ENCODE results near the gene KANSL2.
"Not testable (repeated sequence)": the region's sequence is repeated elsewhere in the genome, so short reads cannot be mapped to it uniquely, and the experiment has no call there.

DNA sequence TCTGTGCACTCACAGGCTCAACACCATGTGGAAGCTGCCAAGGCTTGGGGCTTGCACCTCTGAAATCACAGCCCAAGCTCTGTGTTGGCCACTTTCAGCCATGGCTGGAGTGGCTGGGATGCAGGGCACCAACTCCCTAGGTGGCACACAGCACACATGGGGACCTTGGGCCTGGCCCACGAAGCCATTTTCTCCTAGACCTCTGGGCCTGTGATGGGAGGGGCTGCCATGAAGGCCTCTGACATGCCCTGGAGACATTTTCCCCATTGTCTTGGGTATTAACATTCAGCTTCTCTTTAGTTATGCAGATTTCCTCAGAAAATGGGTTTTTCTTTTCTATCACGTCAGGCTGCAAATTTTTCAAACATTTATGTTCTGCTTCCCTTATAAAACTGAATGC, 38.1 kb upstream of the KANSL2 start:
- TF ChIP-seq, protein P1, sequence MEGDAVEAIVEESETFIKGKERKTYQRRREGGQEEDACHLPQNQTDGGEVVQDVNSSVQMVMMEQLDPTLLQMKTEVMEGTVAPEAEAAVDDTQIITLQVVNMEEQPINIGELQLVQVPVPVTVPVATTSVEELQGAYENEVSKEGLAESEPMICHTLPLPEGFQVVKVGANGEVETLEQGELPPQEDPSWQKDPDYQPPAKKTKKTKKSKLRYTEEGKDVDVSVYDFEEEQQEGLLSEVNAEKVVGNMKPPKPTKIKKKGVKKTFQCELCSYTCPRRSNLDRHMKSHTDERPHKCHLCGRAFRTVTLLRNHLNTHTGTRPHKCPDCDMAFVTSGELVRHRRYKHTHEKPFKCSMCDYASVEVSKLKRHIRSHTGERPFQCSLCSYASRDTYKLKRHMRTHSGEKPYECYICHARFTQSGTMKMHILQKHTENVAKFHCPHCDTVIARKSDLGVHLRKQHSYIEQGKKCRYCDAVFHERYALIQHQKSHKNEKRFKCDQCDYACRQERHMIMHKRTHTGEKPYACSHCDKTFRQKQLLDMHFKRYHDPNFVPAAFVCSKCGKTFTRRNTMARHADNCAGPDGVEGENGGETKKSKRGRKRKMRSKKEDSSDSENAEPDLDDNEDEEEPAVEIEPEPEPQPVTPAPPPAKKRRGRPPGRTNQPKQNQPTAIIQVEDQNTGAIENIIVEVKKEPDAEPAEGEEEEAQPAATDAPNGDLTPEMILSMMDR (IDR thresholded peaks at IDR 0.05) = not testable (repeated sequence)
- TF ChIP-seq POLR2A (IDR thresholded peaks at IDR 0.05) = not testable (repeated sequence)

Measured in testis (tissue), 2 donors.